SIG-M5 treated with dmso at 0.1 percent for 504 hours (cell line): ENCODE results near the gene PLCB1.

Source experiments
- DNase-seq: peaks from one replicate; lab custom pipeline; 2025; ENCODE audit not compliant: unreplicated experiment; lab: John Stamatoyannopoulos, UW

PLCB1 gene

GRCh38 chr20:8525017-8525343 lies 392.9 kb downstream of the PLCB1 start:
- DNase-seq = no peak

GRCh38 chr20:8526610-8527009 lies 394.5 kb downstream of the PLCB1 start:
- no peak for DNase-seq

DNA sequence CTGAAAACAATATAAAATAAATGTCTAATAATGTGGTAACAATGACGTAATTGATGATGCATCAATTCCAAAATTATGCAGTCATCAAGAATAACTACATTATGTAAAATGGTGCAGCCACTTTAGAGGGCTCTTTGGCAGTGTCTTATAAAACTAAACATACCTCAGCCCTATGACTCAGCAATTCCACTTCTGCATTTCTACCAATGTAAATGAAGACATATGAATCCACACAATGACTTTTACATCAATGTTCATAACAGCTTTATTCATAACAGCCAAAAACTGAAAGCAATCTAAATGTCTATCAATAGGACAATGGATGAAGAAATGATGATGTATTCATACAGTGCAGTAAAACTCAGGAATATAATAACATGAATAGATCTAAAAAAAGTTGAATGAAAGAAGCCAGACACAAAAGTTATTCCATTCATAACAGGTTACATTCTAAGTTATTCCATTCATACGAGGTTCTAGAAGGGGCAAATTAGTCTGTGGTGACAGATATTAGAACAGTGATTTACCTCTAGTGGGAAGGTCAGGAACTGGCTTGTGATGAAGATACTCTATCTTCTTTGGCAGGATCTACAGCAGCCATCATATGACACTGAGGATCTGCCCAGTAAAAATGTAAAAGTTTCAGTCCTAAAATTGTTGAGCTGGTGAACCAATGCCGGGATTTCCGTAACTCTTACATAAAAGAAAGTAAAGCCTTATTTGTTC lies 396.1 kb downstream of the PLCB1 start:
- peak; percentile 84 for DNase-seq

DNA sequence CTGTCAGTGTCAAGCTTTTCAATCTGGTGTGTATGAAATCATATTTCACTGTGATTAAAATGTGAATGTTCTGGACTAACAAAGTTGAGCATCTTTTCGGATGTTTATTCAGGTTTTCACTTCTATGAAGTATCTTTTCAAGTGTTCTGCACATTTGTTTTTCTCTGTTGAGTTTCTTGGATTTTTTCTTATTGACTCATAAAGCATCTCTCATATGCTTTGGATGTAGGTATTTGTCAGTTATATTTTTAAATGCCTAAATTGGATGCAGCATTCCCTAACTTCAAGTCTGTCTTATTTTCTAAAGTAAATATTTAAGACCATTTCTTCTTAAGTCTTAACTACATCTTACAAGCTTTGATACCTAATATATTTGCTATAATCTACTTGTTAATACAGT lies 398.0 kb downstream of the PLCB1 start:
- DNase-seq = no peak

GRCh38 chr20:8532169-8532568 lies 400.1 kb downstream of the PLCB1 start:
- no peak for DNase-seq

GRCh38 chr20:8534368-8535160 lies 402.5 kb downstream of the PLCB1 start:
- DNase-seq = no peak

DNA sequence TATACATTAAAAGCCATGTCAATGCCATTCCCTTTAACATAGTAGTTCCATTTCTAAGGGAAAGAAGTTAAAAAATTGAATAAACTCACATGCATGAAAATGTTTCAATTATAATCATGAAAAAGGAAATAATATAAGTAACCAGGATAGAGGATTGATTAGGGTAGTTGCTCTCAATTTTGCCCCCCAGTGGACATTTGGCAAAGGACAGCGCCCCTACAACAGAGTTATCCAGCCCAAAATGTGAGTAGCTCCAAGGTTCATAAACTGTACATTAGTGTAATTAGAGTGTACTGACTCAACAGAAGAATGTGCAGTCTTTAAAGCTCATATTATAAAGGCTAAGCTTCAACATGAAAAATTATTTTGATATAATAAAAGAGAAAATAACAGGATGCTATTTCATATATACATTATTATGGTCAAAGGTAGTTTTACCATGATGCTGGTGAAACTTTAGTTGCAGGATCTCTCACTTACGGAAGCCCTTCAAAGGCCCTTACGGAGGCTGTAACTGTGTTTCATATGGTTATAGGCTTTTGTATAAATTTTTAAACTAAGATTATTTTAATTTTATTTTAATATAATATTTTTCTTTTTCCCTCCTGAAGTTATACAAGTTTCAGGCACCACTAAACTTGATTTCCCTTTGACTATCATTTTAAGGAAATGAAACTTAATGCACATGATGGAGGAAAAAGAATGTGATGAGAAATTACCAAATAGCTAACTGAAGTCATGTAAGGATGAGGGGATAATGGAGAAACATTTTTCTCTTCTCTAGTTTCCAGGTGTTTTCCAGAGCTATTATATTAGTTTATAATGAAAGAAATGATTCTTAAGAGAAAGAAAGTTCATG lies 403.6 kb downstream of the PLCB1 start:
- peak; percentile 29 for DNase-seq

GRCh38 chr20:8536262-8536618 lies 404.2 kb downstream of the PLCB1 start:
- DNase-seq = no peak

GRCh38 chr20:8540466-8540865 lies 408.4 kb downstream of the PLCB1 start:
- DNase-seq = no peak

GRCh38 chr20:8542110-8542486 lies 410.0 kb downstream of the PLCB1 start:
- DNase-seq = no peak

GRCh38 chr20:8545212-8545611 lies 413.1 kb downstream of the PLCB1 start:
- DNase-seq = no peak

GRCh38 chr20:8547035-8547650 lies 415.1 kb downstream of the PLCB1 start:
- DNase-seq = no peak

DNA sequence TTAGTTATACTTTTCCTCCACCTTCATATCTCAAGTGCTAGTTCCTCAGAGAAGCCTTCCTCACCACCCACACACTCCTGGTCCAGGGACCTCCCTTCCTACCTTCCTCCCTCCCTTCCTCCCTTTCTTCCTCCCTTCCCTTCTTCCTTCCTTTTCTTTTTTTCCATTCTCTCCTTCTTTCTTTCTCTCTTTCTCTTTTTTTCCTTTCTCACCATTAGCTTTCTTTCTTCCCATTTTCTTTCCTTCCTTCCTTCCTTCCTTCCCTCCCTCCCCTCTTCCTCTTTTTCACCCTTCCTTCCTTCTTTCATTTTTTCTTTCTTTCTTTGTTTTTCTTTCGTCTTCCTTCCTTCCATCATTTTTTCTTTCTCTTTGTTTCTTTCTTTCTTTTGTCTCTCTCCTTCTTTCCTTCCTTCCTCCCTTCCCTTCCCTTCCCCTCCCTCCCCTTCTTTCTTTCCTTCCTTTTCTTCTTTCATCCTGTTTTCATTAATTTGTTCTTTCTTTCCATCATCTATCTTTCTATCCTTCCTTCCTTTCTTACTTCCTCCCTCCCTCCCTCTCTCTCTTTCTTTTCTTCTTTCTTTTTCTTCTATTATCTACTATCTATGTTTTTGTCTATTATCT lies 416.0 kb downstream of the PLCB1 start:
- DNase-seq = no peak

- no peak for DNase-seq
Measured at GRCh38 chr20:8549192-8549591, 417.1 kb downstream of the PLCB1 start.

DNA sequence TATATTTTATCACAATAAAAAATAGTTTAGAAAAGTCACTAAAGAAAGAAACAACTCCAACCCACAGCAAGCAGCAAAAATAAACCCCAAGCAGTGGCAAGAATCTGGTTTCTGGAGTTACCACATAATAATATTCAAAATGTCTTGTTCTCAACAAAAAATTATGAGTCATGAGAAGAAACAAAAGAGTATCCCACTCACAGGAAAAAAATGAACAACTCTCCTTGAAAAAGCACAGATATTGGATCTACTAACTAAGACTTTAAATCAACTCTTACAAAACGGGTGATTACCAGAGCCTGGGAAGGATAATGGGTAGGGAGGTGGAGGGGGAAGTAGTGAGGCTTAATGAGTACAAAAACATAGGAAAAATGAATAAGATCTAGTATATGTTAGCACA lies 425.6 kb downstream of the PLCB1 start:
- no peak for DNase-seq

DNA sequence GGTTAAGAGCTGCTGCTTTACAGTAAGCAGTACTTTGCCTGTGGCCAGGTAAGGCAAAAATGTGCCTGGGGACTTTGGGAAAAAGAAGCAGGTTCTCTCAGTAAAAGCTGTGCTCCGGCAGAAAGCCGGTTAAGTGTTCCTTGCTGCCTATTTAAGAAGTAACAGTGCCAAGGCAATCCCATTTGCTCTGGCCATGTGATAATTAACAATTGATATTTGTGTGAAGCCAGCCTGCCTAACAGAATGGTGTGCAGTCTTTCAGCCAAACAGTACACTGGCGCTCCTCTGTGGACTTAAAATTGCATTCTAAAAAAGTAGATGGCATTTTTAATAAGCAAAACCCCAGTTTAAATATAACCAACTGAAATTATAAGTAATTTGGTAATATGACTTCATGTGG lies 430.3 kb downstream of the PLCB1 start:
- no peak for DNase-seq

DNA sequence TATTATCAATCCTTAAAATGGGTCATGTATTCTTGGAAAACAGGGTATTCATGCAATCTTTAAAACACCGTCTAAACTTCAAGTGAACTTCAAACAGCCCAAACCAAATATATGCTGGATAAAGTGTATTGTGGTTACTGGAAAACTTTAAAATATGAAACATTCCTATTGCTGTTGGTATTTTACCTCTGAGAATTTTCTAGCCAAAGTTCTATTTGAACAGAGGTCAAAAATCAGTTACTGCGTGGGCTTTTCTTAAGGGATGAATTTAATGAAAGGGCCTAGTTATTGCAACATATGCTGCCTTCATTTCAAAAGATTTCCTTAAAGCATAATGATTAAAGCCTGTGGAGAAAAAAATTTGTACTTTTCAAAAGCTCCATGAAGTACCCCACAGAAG lies 436.0 kb downstream of the PLCB1 start:
- DNase-seq = peak; percentile 7

- no peak for DNase-seq
Measured at GRCh38 chr20:8569766-8570165, 437.7 kb downstream of the PLCB1 start.

DNA sequence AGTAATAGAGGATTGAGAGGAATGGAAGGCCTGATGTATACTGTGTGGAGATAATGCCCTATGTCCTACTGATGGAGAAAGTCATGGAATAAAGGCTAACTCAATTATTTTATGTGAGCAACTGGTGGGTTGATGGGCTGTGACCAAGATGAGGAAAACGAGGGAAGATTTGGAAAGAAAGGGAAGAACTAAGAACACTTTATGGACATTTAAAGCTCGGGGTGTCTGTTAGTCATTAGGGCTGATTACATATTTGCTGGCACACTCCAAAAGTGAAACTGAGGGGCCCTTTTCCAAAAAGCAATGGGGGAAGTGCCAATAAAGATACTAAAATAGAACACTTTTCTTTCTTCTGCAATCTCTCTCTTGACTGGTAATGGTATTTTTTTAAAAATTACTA lies 439.5 kb downstream of the PLCB1 start:
- peak; percentile 41 for DNase-seq

- no peak for DNase-seq
Measured at GRCh38 chr20:8573686-8574085, 441.6 kb downstream of the PLCB1 start.

GRCh38 chr20:8575114-8575513 lies 443.0 kb downstream of the PLCB1 start:
- DNase-seq = no peak
